Eye (tissue), 1 donor: Measurements from ENCODE around the gene KLHL35.

Source experiments
- DNase-seq: peaks from one replicate; pipeline ENCODE4 v3.0.0-alpha.2; 2015

The KLHL35 gene, protein sequence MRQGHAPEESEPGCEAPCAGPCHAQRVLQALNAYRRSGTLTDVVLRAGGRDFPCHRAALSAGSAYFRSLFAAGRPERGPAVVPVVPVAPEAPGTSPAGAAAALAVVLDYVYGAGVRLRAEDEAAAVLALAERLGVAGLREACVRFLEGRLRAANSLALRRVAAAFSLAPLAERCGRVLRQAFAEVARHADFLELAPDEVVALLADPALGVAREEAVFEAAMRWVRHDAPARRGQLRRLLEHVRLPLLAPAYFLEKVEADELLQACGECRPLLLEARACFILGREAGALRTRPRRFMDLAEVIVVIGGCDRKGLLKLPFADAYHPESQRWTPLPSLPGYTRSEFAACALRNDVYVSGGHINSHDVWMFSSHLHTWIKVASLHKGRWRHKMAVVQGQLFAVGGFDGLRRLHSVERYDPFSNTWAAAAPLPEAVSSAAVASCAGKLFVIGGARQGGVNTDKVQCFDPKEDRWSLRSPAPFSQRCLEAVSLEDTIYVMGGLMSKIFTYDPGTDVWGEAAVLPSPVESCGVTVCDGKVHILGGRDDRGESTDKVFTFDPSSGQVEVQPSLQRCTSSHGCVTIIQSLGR

DNA sequence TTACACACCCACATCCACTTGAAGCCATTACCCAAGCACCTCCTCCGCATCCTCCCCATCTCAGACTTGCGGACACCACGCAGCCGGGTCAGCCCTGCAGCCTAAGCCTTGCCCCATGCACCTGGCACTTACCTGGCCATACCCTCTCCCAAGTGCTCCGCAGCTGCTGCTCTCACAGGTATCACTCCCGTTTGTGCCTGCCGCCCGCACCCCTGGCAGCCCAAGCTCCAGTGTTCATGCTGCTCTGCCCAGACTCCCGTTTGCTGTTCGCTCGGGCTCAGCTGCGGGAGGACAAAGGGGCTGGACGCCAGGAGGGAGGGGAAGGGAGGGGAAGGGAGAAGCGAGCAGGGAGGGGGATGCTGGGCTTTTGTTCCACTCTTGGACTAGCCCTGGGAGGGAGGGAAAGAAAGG lies at the start of gene KLHL35:
Gene KLHL35, minus strand, starts transcription at position 293 of the 411 bp plus-strand sequence. CDS start 2,574 bp downstream, outside the sequence.
- DNase-seq, result peak; percentile 86

DNA sequence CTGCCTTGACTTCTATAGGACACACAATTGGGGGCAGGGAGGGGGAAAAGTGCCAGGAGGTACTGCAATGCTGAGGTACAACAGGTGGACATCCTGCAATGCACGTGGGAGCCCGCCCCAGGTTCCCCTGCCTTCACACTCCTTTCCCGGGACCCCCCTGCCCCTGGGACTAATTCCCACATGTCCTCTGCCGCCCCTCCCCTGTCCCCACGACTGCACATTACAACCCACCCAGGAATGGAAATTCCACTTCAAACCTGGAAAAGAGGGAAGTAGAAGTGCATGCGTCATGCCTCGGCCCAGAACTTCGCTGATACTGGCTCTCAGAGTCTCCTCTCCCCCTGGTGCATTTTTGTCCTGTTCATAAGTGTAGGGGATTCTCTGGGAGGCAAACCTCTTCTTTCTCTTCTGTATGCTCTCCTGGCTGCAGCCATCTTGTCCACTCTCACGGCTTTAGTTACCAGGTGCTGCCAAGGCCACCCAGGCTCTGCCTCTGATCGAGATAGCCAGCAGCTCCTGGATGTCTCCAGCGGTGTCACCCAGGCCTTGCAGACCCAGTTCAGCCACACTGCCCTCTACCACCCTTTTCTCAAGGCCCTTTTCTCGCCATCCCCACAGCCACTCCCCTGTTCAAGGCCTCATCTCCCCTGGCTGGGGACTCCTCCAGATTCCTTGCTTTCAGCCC lies 49.1 kb upstream of the KLHL35 start:
- DNase-seq, result no peak

DNA sequence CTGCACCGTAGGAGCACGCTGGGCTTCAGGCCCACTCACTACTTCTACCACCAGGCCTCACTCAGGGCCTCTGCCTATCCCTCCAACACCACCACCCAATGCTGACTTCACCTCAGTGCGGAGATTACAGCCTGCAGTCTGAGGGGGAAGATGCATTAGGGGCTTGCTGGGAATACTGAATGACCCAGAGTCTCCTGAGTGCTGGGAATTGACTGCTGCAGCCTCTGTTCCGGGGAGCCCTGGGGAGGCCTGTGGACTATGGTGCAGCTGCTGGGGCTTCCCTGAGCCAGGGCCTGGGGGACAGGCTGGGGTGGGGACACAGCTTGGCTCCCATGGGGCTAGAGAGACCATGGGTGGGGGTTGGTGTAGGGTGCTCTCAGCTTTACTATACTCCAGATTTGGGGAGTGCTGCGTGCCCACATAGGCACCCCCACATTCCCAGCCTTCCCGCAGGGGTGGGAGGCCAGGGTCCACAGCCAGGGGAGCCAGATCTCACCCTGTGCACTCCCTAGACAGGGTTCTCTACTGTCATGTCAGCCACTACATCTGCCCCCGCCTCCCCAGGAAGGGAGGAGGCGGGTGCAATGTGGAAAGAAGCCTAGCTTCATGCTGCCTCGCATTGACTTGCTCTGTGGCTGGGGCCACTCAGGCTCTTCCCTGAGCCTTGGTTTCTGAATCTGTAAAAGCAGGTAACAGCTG lies 48.4 kb upstream of the KLHL35 start:
- no peak for DNase-seq

DNA sequence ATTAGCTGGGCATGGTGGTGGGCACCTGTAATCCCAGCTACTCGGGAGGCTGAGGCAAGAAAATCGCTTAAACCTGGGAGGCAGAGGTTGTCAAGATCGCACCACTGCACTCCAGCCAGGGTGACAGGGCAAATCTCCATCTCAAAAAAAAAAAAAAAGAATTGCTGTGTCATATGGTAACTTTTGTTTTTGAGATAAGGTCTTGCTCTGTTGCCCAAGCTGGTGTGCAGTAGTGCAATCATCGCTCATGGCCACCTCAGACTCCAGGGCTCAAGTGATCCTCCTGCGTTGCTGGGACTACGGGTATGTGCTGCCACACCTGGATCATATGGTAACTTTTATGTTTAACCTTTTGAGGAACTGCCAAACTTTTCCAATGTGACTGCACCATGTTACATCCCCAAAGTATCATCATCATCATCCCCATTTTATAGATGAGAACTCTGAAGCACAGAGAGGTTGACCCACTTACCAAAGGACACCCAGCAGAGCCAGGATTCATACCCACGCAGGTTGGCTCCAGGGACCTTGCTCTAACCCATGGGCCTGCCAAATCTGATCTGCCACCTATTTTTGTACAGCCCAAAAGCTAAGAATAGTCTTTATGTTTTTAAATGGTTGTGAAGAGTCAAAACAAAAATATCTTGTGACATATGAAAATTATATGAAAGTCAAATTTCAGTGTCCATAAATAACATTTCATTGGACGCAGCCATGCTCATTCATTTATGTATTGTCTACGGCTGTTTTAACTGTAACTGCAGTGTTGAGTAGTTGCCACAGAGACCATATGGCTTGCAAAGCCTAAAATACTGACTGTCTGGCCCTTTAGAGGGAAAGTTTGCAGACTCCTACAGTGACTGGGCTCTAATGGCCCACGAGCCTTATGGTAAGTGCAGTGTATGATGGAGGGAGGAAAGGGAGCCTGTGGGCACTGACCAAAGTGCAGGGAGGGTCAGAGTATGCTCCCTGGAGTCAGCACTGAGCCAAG lies 47.5 kb upstream of the KLHL35 start:
- DNase-seq, result no peak

DNA sequence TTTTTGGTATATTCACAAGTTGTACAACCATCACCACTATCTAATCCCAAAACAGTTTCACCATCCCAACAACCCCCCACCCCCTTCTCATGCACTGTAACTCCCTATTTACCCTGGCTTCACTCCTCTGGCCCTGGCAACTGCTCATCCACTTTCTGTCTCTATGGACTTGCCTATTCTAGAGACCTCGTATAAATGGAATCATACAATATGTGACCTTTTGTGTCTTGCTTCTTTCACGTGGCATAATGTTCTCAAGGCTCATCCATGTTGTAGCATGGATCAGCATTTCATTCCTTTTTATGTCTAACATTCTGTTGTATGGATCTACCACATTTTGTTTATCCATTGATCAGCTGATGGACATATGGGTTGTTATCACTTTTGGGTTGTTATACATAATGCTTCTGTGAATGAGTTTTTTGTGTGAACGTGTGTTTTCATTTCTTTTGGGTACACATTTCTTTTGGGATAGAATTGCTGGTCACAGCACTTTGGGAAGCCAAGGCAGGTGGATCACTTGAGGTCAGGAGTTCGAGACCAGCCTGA lies 46.7 kb upstream of the KLHL35 start:
- no peak for DNase-seq

DNA sequence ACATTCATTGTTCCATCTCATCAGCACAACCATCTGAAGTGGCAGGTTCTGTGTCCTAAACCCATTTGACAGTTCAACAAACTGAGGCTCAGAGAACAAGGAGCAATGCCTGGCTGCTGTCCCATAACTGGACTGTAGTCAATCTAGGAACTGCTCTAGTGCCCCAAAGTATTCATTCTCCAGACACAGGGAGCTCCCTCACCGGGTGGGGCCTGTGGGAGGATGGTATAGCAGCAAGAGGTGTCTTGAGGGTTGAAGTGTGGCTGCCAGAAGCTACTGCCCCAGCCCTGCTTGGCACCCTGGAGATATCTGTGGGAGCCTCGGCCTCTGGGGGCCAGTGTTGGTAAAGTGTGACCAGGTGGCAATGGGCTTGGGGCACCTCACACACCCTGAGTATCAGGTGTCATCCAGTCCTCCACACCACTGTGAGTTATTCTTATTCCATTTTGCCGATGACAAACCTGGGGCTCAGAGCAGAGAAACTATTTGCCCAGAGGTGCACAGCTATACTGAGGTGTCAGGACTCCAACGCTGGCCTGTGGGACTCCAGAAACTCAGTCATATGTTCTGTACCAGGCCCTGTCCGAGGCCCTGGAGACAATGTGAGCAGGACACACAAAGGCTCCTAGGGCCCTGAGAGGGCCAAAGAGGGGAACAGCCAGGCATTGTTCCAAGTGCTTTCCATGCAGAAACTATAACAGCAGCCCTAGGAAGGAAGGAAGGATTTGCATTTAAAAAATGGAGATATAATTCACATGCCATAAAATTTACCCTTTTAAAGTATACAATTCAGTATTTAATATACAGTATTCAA lies 46.0 kb upstream of the KLHL35 start:
- DNase-seq, result peak; percentile 14

DNA sequence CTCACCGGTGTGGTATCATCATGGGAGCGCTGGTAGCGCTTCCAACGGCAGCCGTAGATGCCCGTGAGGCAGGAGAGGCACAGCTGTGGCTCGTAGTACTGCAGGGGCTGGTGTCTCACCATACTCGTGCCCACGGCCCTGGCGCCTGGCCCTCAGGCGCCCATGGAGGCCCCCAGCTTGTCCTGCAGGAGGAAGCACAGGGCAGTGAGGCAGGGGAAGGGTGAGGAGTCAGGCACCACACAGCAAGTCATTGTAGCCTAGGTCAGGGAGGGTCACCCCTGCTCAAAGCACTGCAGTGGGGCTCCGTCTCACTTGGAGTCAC lies 44.6 kb upstream of the KLHL35 start:
- no peak for DNase-seq

DNA sequence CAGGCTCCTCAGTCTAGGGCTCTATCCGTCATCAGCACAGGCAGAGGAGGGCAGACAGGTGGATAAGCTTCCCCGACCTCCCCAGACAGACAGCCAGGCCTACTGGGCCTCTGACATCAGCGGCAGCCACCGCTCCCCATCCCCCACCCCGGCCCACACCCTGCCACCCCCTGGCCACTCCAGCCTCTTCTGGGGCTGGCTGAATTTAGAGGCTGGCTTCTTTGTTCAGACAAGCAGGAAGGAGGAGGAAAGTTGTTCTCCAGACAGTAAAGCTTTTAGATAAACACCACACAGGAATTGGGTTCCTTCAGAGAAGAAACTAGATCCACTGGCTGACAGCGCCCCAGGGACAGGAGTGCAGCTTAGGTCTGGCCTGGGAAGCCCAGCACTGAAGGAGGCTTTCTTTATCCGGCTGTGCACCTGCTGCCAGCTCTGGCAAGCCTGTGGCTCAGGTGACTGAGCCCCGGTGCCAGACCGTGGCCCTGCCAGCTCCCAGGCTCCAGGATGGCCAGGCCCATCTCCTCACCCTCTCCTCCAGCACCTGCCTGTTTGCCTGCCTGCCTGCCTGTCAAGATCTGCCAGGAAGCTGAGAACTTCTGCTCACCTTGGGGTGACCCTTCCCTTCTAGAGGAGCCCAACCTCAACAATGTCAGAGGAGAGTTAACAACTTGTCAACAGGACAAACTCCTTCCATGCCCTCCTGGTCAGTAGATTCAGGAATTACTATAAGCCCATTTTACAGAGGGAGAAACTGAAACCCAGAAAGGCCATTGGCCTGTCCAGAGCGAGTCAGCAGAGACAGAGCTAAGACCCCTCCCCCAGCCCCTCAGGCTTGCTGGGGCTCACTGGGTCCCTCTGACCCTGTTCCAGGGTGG lies 44.0 kb upstream of the KLHL35 start:
- peak; percentile 19 for DNase-seq

DNA sequence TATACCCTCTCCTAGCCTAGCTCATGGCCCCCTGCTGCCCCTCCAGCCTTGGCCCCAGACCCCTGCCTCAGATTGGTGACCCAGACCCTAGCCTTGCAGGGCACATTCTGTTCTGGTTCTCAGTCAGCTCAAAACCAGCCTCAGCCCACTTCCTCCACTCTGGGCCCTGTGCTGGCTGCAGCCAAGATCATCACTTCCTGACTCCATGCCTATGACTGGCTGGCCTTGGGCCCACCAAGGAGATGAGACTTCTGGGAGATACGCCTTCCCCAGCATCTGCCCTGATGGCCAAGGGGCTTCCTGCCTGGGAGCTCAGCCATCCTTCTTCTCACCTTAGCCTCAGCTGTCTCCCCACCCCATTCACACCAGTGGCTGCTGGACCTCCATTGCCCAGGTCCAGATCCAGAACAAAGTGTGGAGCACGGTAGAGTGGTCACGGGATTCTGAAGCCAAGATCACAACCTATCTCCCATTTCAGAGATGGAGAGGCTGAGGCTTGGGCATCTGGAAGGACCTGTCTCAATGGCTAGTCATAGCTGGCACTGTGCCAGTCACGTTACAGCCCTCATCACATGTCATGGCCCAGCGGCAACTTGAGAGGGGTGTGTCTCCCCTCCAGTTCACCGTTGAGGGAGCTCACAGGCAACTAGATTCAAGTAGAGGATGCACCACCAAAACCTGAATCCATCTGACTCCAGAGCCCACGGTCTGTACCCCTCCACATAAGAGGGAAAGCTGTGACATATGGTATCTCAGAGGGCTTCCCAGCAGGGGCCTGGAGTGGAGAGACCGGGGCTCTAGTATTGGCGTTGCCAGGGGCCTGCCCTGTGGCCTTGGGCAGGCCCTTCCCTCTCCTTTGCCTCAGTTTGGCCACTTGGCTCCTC lies 43.0 kb upstream of the KLHL35 start:
- peak; percentile 14 for DNase-seq

DNA sequence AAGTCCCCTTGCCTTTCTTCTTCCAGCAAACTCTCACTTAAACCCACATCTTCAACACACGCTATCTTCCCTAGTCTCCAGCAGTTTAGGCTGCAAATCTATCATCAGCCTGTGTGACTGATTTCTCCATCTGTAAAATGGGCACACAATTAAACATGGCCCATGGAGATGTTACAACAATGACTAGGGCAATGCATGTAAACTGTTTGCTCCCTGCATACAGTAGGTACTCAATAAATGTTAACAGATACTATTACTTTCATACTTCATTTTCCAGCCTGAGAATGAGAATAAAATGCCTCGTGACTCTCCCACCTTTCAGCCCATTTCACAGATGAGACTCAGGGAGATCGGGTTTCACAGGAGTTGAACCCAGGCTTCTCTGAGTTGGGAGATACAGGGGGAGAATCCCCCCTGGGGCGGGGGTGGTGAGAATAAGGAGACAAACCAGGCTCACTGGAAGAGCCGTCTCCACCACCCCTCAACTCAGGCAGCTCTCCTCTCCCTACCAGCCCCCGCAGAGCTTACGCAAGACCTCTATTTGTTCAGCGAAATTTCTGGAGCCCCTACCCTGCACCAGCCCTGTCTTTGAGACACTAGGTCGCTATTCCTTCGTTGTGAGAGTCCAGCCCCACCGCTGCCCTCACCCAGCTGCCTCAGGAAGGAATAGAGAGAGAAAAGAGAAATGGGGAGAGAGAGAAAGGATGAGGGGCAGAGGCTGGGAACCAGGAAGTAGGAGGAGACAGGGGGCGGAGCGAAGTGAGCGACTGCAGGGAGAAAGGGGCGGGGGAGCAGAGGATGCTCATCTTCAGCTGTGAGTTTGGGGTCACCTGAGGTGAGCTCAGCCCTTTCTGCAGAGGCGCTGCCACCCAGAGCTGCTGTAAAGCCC lies 42.1 kb upstream of the KLHL35 start:
- DNase-seq, result peak; percentile 69

DNA sequence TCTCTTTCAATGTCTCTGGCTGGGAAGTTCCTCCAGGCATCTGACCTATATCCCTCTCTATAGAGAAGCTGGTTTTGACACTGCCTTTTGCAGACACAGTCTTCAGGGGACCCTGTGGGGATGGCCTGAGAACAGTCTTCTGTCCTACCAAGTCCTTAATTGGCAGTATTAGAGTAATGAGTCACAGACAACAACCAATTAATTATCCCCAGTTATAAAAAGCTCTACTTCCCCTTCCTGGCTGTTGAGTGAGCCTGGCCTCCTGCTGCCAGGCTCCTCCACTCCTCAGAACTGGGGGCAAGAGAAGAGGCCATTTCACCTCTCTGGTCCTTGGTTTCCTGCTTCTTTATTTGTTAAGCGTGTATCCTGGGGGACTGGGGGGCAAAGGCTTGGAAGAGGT lies 41.2 kb upstream of the KLHL35 start:
- peak; percentile 30 for DNase-seq

DNA sequence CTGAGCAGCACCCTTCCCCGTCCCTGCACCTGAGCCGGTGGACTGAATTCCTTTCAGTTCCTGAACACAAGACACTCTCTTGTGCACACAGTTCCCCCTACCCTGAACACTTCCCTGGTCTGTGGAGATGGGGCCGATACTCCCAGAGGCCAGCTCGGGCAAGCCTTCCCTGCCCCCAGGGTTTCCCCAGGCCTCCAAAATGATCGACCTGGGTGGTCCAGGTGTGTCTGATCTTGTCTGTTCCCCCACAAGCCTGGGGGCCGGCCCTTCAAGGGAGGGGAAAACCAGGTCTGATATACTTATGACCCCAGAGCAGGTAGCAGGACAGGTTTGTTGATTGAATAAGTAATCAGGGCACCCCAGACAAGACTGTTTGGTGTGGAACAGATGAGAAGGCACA lies 40.7 kb upstream of the KLHL35 start:
- DNase-seq, result no peak

DNA sequence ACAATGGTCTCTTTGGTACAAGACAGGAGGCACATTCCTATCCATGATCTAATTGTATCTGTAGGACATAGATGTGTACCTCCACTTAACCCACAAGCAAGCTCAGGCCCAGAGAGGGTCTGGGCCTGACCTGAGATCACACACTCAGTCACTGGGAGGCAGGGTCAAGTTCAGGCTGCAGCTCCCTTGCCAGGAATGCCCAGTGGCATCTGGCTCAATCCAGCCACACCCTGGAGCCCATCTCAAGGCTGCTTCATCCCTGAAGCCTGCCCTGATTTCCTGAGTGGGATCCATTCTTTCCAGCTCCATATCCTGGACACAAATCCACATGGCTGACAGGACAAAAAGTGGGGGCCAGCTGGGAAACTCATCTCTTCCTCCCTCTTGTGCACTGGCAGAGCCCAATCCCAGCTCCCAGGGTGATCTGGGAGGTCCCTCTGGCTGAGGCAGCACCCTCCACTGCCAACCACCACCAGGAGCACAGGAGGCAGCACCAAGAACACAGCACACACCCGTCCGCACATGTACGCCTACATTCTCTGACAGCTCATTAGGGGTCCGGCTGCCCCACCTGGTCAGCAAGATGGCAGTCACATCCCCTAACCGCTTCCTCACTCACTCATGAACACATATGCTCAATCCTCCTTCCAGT lies 39.2 kb upstream of the KLHL35 start:
- DNase-seq, result no peak

DNA sequence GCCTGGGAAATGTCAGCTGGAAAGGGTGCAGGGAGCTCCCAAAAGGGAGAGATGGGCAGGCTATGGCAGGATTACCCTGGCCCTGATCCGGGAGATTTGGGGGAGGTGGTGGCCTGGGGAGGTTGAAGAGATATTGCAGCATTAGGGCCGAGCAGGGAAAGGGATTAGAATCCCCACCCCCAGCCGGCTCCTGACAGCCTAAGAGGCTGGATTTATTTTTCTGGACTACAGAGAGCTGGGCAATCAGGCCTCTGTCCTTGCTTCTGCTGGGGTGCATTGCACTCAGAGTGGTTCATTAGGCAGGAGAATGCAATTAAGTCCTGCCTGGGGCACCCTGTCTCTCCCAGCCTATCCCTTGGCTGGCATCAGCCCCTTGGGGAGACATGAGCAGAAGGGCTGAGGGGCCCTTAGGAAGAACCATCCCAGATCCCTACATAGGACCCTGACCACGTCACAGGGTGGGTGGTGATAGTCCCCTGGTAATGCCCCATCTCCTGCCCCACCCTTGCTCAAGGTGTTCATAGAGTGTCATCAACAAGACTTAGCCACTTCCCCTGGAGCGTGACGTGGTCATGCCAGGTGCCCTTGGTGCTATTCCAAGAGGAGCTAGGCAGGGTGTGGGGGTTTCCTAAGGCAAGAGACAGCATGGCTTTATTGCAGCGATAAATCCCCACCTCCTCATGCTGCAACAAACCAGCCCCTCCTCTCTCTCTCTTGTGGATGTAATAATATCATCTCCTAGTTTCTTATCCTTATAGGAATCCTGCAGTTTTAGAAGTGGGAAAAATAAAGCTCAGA lies 38.4 kb upstream of the KLHL35 start:
- peak; percentile 36 for DNase-seq

DNA sequence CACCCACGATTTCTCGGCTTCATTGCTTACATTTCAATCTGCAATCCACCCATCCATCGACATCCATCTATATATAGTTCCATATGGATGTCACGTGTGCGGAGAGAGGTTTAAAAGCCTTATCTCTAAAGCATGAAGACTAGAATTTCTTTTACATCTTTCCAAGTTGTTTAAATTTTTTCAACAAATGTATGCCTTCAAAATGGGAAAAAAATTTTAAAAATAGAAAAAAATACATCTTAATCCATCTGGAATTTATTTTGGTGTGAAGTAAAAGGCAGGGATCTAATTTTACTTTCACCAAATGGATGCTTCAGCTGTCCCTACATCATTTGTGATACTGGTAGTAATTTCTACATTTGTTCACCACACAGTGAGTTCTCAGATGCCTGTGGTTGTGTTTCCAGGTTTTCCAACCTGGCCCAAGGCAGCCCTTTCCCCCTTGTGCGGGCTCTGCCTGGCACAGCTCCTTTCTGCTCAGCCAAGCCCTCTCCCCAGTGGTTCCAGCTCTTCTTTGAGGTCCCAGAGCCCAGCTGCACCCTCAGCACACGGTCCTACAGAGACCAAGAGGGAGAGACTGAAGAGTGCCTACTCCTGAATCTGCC lies 37.6 kb upstream of the KLHL35 start:
- no peak for DNase-seq
